Transverse colon (tissue), 4 donors: Measurements from ENCODE around the gene GLDC. TPM values are rescaled to one million over a fixed set of nuclear protein-coding genes. Genes with fewer than 3 reads are reported as not detected.

Experiments
- DNase-seq: peaks from one replicate; pipeline ENCODE4 v3.0.0-alpha.2; 2019
- H3K27ac ChIP-seq, 4 donors: fragments of 200-600 bp; sonication (generic); 2 replicates each; pipeline ENCODE4 v1.5.1; 2016 to 2018; ENCODE audit warnings: inconsistent platforms in 4 of 4
- H3K27me3 ChIP-seq: fragments of 200-600 bp; sonication (generic); 2 replicates; pipeline ENCODE4 v1.5.1; 2017; ENCODE audit warnings: inconsistent platforms
- H3K36me3 ChIP-seq, 4 donors: fragments of 200-600 bp; sonication (generic); 2 replicates each; pipeline ENCODE4 v1.5.1; 2017 to 2019; ENCODE audit warnings: inconsistent platforms in 4 of 4
- H3K4me1 ChIP-seq, 4 donors: fragments of 200-600 bp; sonication (generic); 2 replicates each; pipeline ENCODE4 v1.5.1; 2017 to 2020; ENCODE audit warnings: inconsistent platforms in 4 of 4
- H3K4me3 ChIP-seq, 4 donors: fragments of 200-600 bp; sonication (generic); 1 replicate in 1 of 4; 2 replicates in 3 of 4; pipeline versions ENCODE4 v1.5.1 to v1.6.1; 2017 to 2019; ENCODE audit warnings: inconsistent platforms in 4 of 4
- H3K9me3 ChIP-seq, 2 donors: fragments of 200-600 bp; sonication (generic); 2 replicates each; pipeline ENCODE4 v1.5.1; 2017 to 2019; ENCODE audit warnings: inconsistent platforms in 2 of 2
- EP300 ChIP-seq: sonication (generic); formaldehyde crosslinking; IDR thresholded peaks from one replicate; pipeline ENCODE4 v1.6.1; 2017; ENCODE audit warnings: antibody characterized with exemption, low read depth
- POLR2A ChIP-seq: fragments of 450-650 bp; IDR thresholded peaks from one replicate; pipeline ENCODE4 v1.6.1; 2016; ENCODE audit warnings: antibody characterized with exemption, mild to moderate bottlenecking, moderate library complexity
- POLR2AphosphoS5 ChIP-seq, 3 donors: sonication (generic); formaldehyde crosslinking; IDR thresholded peaks; one replicate each; pipeline ENCODE4 v1.6.1; 2016; ENCODE audit warnings: antibody characterized with exemption in 3 of 3
- WGBS, 2 donors: methylation state at CpG; one replicate each; pipeline ENCODE4 v1.1.5; 2018; ENCODE audit warnings: low coverage in 1 of 2; 5-methylcytosine and 5-hydroxymethylcytosine counted together
- in situ Hi-C, 4 donors: fragments of 200-750 bp; cut with MboI; loops; one replicate each; pipeline versions ENCODE4 v1.15.0 to v1.15.1; 2017; ENCODE audit warnings: low sequenced_read_pairs in 3 of 4, low pct_ligation_motif_present in 1 of 4, low pct_unique_long_range_greater_than_20kb in 1 of 4
- intact Hi-C: fragments of 100-400 bp; cut with DNase I; formaldehyde crosslinking; loops from one replicate; pipeline ENCODE4 v1.15.1; 2023; ENCODE audit warnings: low total_unique reads
- total RNA-seq, 4 donors: library from RNA; depleted of rRNA; stranded (reverse); fragments of >200 nt; gene quantifications; one replicate each; pipeline ENCODE4 v1.1.0, GENCODE V29; 2016
- TF ChIP-seq, protein P1 (sequence below), 5 experiments: fragments of 200-600 bp in 3 of 5; fragments of 450-650 bp in 2 of 5; sonication (generic) in 3 of 5; IDR thresholded peaks; 1 replicate in 2 of 5; 2 replicates in 3 of 5; pipeline ENCODE4 v1.5.1; 2016 to 2017; ENCODE audit warnings: antibody characterized with exemption in 5 of 5, inconsistent platforms in 3 of 5, mild to moderate bottlenecking in 2 of 5, moderate library complexity in 1 of 5

The GLDC gene
- total RNA-seq, 4 donors from 2014 or later, result 0.41 to 70.7 (median 2.4) TPM; not detected in 1

DNA sequence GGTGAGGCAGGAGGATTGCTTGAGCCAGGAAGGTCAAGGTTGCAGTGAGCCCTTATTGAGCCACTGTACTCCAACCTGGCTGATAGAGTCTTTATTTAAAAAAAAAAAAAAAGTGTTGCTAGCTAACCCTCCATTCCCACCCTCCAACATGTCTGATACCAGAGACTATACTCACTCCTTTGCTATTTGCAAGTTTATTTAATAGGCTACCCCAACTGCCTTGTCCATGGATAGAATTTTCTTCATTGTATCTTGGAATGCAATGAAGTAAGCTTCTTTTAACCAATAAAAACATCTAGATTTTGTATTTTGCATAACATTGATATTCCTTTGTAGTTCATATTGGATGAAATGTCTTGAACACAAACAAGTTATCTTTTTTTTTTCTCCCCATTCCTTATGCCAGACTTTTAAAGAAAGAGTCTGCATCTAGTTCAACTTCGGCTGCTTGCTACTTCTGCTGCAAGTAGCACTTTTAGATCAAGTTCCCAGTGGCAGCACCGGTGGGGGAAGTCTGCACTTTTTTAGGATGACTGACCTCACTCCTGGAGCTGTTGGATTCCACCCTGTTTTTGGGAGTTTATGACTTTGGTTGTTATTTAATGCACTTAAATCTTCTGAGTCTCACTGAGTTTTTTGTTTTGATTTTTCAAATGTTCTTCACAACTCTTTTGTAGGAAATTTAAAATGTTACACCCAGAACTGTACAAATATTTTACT, 120.0 kb downstream of the GLDC start:
- H3K27me3 ChIP-seq, result no peaks in the 10 kb centered on the region
- intact Hi-C loops, result no loop called here
- peaks cover 7 to 14% of the 10 kb centered on the region in 2 donors for H3K9me3 ChIP-seq
- TF ChIP-seq EP300, result no peak
- TF ChIP-seq POLR2AphosphoS5 (IDR thresholded peaks at IDR 0.05), result no peak
- no peak for TF ChIP-seq POLR2A
- TF ChIP-seq, protein P1, sequence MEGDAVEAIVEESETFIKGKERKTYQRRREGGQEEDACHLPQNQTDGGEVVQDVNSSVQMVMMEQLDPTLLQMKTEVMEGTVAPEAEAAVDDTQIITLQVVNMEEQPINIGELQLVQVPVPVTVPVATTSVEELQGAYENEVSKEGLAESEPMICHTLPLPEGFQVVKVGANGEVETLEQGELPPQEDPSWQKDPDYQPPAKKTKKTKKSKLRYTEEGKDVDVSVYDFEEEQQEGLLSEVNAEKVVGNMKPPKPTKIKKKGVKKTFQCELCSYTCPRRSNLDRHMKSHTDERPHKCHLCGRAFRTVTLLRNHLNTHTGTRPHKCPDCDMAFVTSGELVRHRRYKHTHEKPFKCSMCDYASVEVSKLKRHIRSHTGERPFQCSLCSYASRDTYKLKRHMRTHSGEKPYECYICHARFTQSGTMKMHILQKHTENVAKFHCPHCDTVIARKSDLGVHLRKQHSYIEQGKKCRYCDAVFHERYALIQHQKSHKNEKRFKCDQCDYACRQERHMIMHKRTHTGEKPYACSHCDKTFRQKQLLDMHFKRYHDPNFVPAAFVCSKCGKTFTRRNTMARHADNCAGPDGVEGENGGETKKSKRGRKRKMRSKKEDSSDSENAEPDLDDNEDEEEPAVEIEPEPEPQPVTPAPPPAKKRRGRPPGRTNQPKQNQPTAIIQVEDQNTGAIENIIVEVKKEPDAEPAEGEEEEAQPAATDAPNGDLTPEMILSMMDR (IDR thresholded peaks at IDR 0.05), result no peak
- H3K4me1 ChIP-seq, result no peaks in the 10 kb centered on the region
- H3K4me3 ChIP-seq, result no peak overlapping the region
- no peak for DNase-seq
- no peak overlapping the region for H3K27ac ChIP-seq
- WGBS, 2 donors, result 40 to 69% methylated on average over 1 to 2 of the region's 2 CpGs
- in situ Hi-C loops, result no loop called here
- H3K36me3 ChIP-seq, result no peaks in the 10 kb centered on the region

DNA sequence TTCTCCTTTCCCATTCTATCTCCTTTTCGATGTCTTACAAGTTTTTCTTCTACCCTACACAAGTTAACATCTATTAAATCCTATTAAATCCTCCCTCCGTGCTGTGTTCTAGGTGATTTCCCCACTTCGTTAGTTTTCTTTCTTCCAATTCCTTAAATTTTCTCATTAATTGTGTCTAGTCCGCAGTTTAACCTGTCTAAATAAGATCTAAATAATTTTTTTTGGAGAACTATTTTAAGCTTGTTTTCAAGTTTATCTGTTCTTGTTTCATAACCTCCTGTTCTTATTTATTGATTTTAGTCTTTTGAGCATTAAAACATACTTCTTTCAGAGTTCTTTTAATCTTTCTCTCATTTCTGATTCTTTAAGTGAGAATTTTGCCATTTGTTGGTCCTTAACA, 123.3 kb downstream of the GLDC start:
- H3K4me1 ChIP-seq, result no peaks in the 10 kb centered on the region
- H3K4me3 ChIP-seq, result no peak overlapping the region
- no peak for DNase-seq
- intact Hi-C loops, result loop anchor here (5.0 kb wide), 1 partner anchor 365 kb away; no protein-coding TSS in a partner anchor
- WGBS, 2 donors, result 94 to 95% methylated on average over 4 of the region's 4 CpGs
- peaks cover 7 to 14% of the 10 kb centered on the region in 2 donors for H3K9me3 ChIP-seq
- no peak overlapping the region for H3K27ac ChIP-seq
- no peak for TF ChIP-seq EP300
- TF ChIP-seq, protein P1 (IDR thresholded peaks at IDR 0.05), result no peak
- no peaks in the 10 kb centered on the region for H3K27me3 ChIP-seq
- no peaks in the 10 kb centered on the region for H3K36me3 ChIP-seq
- in situ Hi-C loops, result no loop called here

DNA sequence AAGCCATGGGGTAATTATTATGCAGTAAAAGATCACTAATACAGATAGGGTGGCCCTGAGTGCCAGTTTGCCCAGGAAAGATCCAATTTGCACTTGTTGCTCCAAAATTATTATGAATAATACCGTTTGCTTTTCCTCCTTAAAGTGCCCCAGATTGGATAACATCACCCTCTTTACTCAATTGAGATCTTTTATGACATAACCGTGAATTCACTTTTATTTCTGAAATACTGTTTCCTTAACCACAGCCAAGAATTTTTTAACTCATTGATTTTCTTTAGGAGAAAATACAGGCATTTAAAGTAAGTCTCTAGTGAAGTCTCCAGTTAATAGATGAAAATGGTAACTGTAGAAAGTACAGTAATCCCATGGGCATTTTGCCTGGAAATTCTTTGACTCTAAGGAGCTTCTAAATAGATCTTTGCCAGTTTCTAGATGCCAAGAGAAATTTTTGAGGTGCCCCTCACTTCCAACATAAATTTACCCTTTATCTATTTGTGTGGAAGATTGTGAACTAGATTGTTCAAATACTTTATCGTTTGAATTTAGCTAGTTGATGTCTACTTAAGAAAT, 133.4 kb downstream of the GLDC start:
- TF ChIP-seq, protein P1 (IDR thresholded peaks at IDR 0.05), result no peak
- Histone ChIP-seq H3K9me3 (no peaks in the 10 kb centered on the region), H3K27ac (no peak overlapping the region), H3K27me3 (no peaks in the 10 kb centered on the region), H3K4me1 (no peaks in the 10 kb centered on the region), H3K36me3 (no peaks in the 10 kb centered on the region), H3K4me3 (no peak overlapping the region)
- DNase-seq, result no peak
- intact Hi-C loops, result no loop called here
- 66 to 67% methylated on average over 3 of the region's 3 CpGs for WGBS, 2 donors
- in situ Hi-C loops, result no loop called here

DNA sequence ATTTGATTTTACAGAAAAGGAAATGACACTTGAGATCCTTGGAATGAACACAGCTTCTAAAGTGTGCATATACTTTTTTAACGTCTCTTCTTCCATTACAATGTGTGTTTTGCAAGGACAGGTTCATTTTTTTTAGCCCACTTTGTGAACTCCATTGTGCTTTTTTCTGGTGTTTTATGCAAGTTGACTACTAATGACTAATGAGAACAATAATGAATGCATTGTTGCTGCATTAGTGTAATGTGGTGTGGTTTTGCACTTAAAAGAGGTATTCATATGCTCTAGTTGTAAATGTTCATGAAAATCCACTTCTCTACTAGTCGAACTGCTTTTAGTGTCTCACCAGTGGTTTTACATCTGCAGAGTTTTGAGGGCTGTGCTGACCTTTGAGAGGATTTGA, 139.0 kb downstream of the GLDC start:
- Histone ChIP-seq H3K9me3 (no peaks in the 10 kb centered on the region), H3K36me3 (peaks cover 0 to 24% (median 6%) of the 10 kb centered on the region in 4 donors), H3K27me3 (no peaks in the 10 kb centered on the region), H3K4me1 (no peaks in the 10 kb centered on the region), H3K27ac (no peak overlapping the region), H3K4me3 (no peak overlapping the region)
- in situ Hi-C loops, result no loop called here
- 66 to 76% methylated on average over 2 of the region's 2 CpGs for WGBS, 2 donors
- TF ChIP-seq POLR2A (no peak), EP300 (no peak), POLR2AphosphoS5 (IDR thresholded peaks at IDR 0.05) (no peak)
- TF ChIP-seq, protein P1 (IDR thresholded peaks at IDR 0.05), result no peak
- DNase-seq, result no peak
- intact Hi-C loops, result no loop called here
